ENCODE data around the gene SEC14L5. TPM values are rescaled to one million over a fixed set of nuclear protein-coding genes. Genes with fewer than 3 reads are reported as not detected.

SEC14L5 gene
- total RNA-seq, 2 donors from 2014 or later, result 1.1 TPM; not detected in 1

- no peak for DNase-seq (ENCODE audit: low spot score in 2 of 2)
- Mint-ChIP-seq H3K27ac (no peak overlapping the region), H3K36me3 (no peaks in the 10 kb centered on the region), H3K9me3 (no peaks in the 10 kb centered on the region)
- no peak for ATAC-seq
These were observed 50.2 kb downstream of the SEC14L5 start for GRCh38 chr16:5008311-5008731.

GRCh38 chr16:5010576-5011329 is 52.6 kb downstream of the SEC14L5 start:
- H3K9me3 Mint-ChIP-seq, result no peaks in the 10 kb centered on the region
- no peak for ATAC-seq
- no peak overlapping the region for H3K27ac Mint-ChIP-seq
- DNase-seq (ENCODE audit: low spot score in 2 of 2), result no peak
- H3K36me3 Mint-ChIP-seq, result no peaks in the 10 kb centered on the region

GRCh38 chr16:5011637-5012036 is 53.5 kb downstream of the SEC14L5 start:
- ATAC-seq (no peak), DNase-seq (ENCODE audit: low spot score in 2 of 2) (no peak)
- no peaks in the 10 kb centered on the region for H3K9me3 Mint-ChIP-seq
- no peaks in the 10 kb centered on the region for H3K36me3 Mint-ChIP-seq
- H3K27ac Mint-ChIP-seq, result no peak overlapping the region

GRCh38 chr16:5012887-5013286 is 54.8 kb downstream of the SEC14L5 start:
- H3K36me3 Mint-ChIP-seq, result no peaks in the 10 kb centered on the region
- no peak for ATAC-seq
- H3K9me3 Mint-ChIP-seq, result no peaks in the 10 kb centered on the region
- DNase-seq (ENCODE audit: low spot score in 2 of 2), result no peak
- H3K27ac Mint-ChIP-seq, result no peak overlapping the region

GRCh38 chr16:5015351-5015750 is 57.2 kb downstream of the SEC14L5 start:
- Mint-ChIP-seq H3K27ac (no peak overlapping the region), H3K36me3 (no peaks in the 10 kb centered on the region), H3K9me3 (no peaks in the 10 kb centered on the region)
- ATAC-seq (peak in 1 of 2 donors; percentile 32), DNase-seq (ENCODE audit: low spot score in 2 of 2) (no peak)

- H3K27ac Mint-ChIP-seq, result no peak overlapping the region
- H3K9me3 Mint-ChIP-seq, result no peaks in the 10 kb centered on the region
- H3K36me3 Mint-ChIP-seq, result no peaks in the 10 kb centered on the region
- DNase-seq (ENCODE audit: low spot score in 2 of 2) (no peak), ATAC-seq (no peak)
These were observed 57.8 kb downstream of the SEC14L5 start for GRCh38 chr16:5015887-5016286.

DNA sequence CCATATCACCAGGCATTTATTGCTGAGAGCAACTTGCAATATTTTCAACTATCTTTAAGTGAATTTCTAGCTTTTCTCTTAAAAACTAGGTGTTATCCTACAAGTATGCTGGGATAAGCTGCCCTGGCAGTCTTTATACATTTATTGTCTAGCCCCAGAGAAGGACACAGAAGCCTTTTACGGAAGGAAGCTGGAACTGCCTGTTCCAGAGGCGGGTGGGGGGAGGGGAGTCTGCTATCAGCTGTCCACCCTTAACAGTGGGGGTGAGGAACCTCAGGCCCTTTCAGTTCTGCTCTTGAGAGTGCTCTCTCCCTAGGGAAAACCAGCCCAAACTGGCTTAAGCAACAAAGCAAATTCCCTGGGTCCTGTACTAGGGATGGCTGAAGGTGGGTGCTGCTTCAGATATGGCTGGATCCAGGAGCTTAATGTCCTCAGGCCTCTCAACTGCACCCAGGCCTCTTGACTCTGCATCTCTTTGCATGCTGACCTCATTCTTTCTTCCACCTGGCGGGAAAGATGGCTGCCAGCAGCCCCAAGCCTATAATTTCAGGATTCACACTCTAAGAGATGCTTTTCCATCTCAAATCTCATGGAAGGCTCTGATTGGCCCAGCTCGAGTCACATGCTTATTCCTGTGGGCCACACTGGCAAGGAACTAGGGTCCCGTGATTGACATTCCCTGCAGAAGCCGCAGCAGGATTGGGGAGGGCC is 59.0 kb downstream of the SEC14L5 start:
- Mint-ChIP-seq H3K27ac (no peak overlapping the region), H3K9me3 (no peaks in the 10 kb centered on the region), H3K36me3 (no peaks in the 10 kb centered on the region)
- ATAC-seq (no peak), DNase-seq (ENCODE audit: low spot score in 2 of 2) (no peak)

- Mint-ChIP-seq H3K36me3 (no peaks in the 10 kb centered on the region), H3K27ac (no peak overlapping the region), H3K9me3 (no peaks in the 10 kb centered on the region)
- DNase-seq (ENCODE audit: low spot score in 2 of 2) (no peak), ATAC-seq (no peak)
These were observed 59.5 kb downstream of the SEC14L5 start for GRCh38 chr16:5017678-5017969.

DNA sequence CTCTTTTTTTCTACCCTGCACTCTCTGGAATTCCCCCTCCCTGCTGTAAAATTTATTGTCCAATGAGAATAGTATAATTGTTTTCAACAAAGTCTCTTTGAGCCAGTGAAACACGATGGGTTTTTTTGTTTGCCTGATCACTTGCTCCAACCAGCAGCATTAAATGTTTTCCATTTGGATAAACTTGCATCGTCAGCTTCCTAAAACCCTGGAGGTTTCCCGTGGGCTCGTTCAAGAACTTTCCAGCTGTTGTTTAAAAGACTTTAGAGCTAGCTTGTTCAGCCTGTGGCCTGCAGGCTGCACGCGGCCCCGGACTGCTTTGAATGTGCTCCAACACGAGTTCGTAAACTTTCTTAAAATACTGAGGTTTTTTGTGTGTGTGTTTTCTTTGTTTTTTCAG is 60.7 kb downstream of the SEC14L5 start:
- ATAC-seq (no peak), DNase-seq (ENCODE audit: low spot score in 2 of 2) (no peak)
- no peaks in the 10 kb centered on the region for H3K9me3 Mint-ChIP-seq
- H3K27ac Mint-ChIP-seq, result no peak overlapping the region
- no peaks in the 10 kb centered on the region for H3K36me3 Mint-ChIP-seq

GRCh38 chr16:5019775-5020174 is 61.6 kb downstream of the SEC14L5 start:
- no peak overlapping the region for H3K27ac Mint-ChIP-seq
- DNase-seq (ENCODE audit: low spot score in 2 of 2), result no peak
- ATAC-seq, result no peak
- H3K36me3 Mint-ChIP-seq, result no peaks in the 10 kb centered on the region
- H3K9me3 Mint-ChIP-seq, result no peaks in the 10 kb centered on the region

- no peak for ATAC-seq
- no peak for DNase-seq (ENCODE audit: low spot score in 2 of 2)
- Mint-ChIP-seq H3K36me3 (no peaks in the 10 kb centered on the region), H3K9me3 (no peaks in the 10 kb centered on the region), H3K27ac (no peak overlapping the region)
These were observed 62.4 kb downstream of the SEC14L5 start for GRCh38 chr16:5020551-5020950.

- no peak for DNase-seq (ENCODE audit: low spot score in 2 of 2)
- ATAC-seq, result no peak
- Mint-ChIP-seq H3K9me3 (no peaks in the 10 kb centered on the region), H3K27ac (no peak overlapping the region), H3K36me3 (no peaks in the 10 kb centered on the region)
These were observed 64.4 kb downstream of the SEC14L5 start for GRCh38 chr16:5022521-5022920.

DNA sequence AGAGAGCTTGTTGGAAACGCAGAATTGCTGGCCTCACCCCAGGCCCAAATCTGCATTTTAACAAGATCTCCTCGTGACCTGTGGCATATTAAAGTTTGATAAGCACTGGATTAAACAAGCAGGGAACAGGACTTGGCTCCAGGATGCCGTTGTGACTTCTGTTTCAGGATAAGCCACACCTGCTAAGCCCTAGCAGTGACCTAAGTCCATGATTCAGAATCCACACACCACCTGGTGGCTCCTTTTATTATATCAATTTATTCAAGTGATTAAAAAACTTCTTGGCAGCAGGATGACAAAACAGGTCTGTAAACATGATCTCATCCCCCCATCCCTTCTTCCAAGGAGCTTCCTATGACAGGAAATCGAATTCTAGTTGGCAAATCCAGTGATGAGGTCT is 66.5 kb downstream of the SEC14L5 start:
- H3K27ac Mint-ChIP-seq, result no peak overlapping the region
- ATAC-seq (peak in 1 of 2 donors; percentile 25), DNase-seq (ENCODE audit: low spot score in 2 of 2) (no peak)
- no peaks in the 10 kb centered on the region for H3K36me3 Mint-ChIP-seq
- H3K9me3 Mint-ChIP-seq, result no peaks in the 10 kb centered on the region

GRCh38 chr16:5025171-5025632 is 67.1 kb downstream of the SEC14L5 start:
- no peak for ATAC-seq
- DNase-seq (ENCODE audit: low spot score in 2 of 2), result no peak
- Mint-ChIP-seq H3K27ac (no peak overlapping the region), H3K9me3 (no peaks in the 10 kb centered on the region), H3K36me3 (no peaks in the 10 kb centered on the region)

DNA sequence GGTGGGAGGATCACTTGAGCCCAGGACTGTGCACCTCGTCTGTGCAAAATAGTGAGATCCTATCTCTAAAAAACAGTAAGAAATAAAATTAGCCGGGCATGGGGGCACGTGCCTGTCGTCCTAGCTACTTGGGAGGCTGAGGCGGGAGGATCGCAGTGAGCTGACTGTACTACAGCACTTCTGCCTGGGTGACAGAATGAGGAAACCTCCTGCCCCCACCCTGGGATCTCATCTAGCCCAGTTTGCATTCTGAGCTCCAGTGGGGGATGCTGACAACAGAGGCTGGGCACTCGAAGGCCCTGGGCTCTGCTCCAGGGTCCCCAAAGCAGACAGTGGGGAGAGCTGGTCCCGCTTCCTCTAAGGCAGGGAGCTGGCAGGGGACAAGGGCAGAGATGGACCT is 68.5 kb downstream of the SEC14L5 start:
- ATAC-seq (no peak), DNase-seq (ENCODE audit: low spot score in 2 of 2) (no peak)
- Mint-ChIP-seq H3K27ac (peak overlapping the region in 1 of 2 donors; percentile 82), H3K36me3 (no peaks in the 10 kb centered on the region), H3K9me3 (no peaks in the 10 kb centered on the region)

GRCh38 chr16:5027086-5027485 is 69.0 kb downstream of the SEC14L5 start:
- Mint-ChIP-seq H3K27ac (peak overlapping the region in 1 of 2 donors; percentile 82), H3K36me3 (no peaks in the 10 kb centered on the region), H3K9me3 (no peaks in the 10 kb centered on the region)
- no peak for ATAC-seq
- no peak for DNase-seq (ENCODE audit: low spot score in 2 of 2)

DNA sequence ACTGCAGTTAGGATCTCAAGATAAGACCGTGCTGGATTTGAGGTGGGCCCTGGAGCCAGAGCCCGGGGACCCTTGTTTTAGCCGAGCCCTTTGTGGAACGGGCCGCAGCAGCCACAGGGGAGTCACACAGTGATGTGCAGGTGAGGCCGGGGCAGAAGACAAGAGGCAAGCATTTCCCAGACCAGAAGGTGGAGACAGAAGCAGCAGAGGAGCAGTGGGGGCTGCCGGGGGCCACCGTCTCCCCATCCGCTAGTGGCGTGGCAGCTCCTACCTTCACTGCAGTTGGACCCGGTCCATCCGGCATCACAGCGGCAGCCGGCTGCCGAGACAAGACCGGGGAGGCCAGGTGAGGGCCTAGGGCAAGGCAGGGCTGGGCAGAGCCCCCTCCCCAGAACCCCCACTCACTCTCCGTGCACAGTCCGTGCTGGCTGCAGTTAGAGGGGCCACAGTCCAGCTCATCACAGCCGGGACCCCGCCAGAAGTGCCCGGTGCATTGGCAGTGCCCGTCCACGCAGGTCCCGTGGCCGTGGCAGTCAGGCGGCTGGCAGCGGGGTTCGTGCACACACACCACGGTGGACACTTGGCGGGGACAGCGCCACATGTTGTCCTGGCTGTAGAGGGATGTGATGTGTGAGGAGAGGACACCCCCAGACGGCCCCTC is 69.6 kb downstream of the SEC14L5 start:
- DNase-seq (ENCODE audit: low spot score in 2 of 2), result no peak
- Mint-ChIP-seq H3K36me3 (no peaks in the 10 kb centered on the region), H3K9me3 (no peaks in the 10 kb centered on the region), H3K27ac (peak overlapping the region in 1 of 2 donors; percentile 45)
- ATAC-seq, result no peak
